ENCODE results near the gene PRODH.
A peak's percentile ranks its signal among the peaks of the same experiment; 100 is the strongest.
"Not testable (repeated sequence)": the region's sequence is repeated elsewhere in the genome, so short reads cannot be mapped to it uniquely, and the experiment has no call there.

The PRODH gene

DNA sequence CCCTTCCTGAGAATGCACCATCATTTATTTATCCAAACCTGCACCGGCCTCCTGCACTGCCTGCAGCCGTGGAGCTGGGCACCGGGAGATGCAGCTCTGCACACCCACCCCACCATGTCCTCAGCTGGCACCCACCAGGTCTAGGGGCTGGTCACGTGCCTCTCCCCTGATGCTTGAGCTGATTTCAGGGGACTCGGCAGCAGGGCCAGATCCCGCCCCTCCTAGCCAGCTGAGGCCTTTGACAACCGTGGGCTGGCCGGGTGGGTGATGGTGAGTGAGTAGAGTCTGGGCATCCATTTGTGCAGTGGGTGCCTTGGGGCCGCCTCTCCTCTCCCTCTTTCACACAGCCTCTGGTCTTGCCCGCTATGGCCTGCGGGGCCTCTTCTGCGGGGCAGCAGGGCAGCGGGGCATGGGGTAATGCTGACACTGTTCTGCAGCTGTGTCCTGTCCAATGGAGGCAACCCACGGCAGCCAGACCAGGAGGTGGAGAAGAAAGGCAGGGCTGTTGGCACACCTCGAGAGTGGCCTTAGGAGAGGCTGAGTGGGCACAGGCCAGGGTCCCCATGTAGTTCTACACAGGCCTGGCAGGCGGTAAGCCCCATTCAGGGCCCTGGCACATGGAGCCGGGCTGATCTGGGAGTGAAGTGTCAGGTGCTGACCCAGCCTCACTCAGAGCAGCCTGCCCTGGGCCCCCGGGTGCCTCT lies 38.5 kb upstream of the PRODH start:
- DNase-seq = no peak
- intact Hi-C loops (cut with DNase I; ENCODE audit: low total_unique reads) = no loop called here
- H3K9me3 ChIP-seq = no peaks in the 10 kb centered on the region

DNA sequence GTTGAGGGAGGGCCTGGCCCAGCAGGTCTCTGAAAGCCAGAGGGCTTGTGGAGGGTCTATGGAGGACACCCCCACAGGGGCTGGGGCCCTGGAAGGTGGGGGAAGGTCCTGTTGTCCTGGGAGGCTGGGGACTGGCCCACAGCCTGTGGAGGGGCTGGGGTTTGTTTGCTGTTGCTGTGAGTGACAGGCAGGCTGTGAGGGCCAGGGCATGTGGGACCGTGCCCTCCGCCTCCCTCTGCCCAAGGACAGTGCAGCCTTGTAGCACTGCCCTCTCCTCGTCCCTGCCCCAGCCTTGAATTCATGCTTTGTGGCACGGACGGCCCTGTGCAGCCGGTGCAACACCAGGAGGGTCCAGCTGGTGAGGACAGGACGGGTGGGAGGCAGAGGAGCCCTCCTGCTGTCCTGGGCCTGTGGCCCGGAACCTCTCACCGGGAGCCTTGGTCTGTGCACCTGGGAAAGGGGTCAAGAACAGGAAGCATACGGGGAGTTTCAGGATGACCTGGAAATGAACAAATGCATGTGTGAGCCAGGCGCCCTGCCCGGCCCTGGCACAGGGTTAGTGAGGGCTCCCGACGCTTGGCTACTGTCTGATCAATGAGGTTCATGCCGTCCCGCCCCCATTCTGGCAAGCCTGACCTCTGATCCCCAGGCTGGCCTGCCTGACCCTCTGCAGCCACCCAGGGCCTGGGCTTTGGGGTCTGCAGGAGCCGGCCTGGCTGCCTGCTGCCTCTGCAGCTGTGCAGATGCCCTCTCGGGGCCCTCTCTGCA lies 37.4 kb upstream of the PRODH start:
- H3K4me1 ChIP-seq = peaks cover 0 to 12% (median 6%) of the 10 kb centered on the region in 4 donors
- no peaks in the 10 kb centered on the region for H3K9me3 ChIP-seq
- DNase-seq = no peak
- TF ChIP-seq, protein P1, sequence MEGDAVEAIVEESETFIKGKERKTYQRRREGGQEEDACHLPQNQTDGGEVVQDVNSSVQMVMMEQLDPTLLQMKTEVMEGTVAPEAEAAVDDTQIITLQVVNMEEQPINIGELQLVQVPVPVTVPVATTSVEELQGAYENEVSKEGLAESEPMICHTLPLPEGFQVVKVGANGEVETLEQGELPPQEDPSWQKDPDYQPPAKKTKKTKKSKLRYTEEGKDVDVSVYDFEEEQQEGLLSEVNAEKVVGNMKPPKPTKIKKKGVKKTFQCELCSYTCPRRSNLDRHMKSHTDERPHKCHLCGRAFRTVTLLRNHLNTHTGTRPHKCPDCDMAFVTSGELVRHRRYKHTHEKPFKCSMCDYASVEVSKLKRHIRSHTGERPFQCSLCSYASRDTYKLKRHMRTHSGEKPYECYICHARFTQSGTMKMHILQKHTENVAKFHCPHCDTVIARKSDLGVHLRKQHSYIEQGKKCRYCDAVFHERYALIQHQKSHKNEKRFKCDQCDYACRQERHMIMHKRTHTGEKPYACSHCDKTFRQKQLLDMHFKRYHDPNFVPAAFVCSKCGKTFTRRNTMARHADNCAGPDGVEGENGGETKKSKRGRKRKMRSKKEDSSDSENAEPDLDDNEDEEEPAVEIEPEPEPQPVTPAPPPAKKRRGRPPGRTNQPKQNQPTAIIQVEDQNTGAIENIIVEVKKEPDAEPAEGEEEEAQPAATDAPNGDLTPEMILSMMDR (IDR thresholded peaks at IDR 0.05) = no peak
- intact Hi-C loops (cut with DNase I; ENCODE audit: low total_unique reads) = no loop called here
- H3K27ac ChIP-seq = no peak overlapping the region
- no peak overlapping the region for H3K4me3 ChIP-seq
- peaks cover 0 to 39% of the 10 kb centered on the region in 2 donors for H3K27me3 ChIP-seq
- no peaks in the 10 kb centered on the region for H3K36me3 ChIP-seq

More for the DNA sequence above, 38.5 kb upstream of the PRODH start:
- H3K27me3 ChIP-seq = peaks cover 0 to 29% of the 10 kb centered on the region in 2 donors
- no peak overlapping the region for H3K27ac ChIP-seq
- no peak overlapping the region for H3K4me3 ChIP-seq
- no peaks in the 10 kb centered on the region for H3K36me3 ChIP-seq
- TF ChIP-seq, protein P1 (IDR thresholded peaks at IDR 0.05) = no peak
- peaks cover 0 to 12% (median 6%) of the 10 kb centered on the region in 4 donors for H3K4me1 ChIP-seq

DNA sequence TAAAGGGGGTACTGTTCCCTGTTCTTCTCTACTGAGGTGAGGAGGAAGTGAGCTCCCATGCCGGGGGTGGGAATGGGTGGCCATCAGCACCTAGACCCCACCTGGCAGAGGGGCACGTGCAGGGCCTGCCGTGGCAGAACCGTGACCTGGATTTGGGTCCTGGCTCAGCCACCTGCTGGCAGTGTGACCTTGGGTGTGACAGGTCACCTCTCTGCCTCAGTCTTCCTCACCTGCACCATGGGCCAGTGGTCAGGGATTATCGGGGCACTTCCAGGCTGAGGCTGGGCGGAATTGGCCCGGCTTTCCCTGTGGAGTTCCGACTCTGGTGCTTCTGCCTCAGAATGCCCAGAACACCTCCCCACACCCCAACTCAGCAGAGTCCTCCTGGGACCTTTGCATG lies 36.5 kb upstream of the PRODH start:
- DNase-seq; intact Hi-C loops (cut with DNase I; ENCODE audit: low total_unique reads): not testable (repeated sequence)
- H3K4me1 ChIP-seq = peaks cover 0 to 12% (median 6%) of the 10 kb centered on the region in 4 donors

DNA sequence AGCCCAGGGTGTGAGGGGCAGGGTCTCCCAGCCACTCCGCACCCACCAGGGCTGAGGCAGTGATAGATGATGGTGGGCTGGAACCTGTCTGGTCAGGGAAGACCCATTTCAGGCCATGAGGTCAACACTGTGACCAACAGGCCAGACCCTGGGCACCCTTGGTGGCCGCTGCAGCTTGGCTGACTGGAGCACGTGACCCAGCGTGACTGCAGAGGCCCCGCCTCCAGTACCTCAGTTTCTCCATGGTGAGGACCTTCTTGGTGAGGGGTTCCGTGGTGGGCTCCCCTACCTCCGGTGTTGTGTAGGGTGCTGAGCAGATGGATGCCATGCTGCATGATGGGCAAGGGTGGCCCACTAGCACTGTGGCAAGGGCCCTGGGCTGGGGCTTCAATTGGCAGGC lies 35.9 kb upstream of the PRODH start:
- peaks cover 0 to 53% of the 10 kb centered on the region in 2 donors for H3K27me3 ChIP-seq
- H3K36me3 ChIP-seq; DNase-seq; H3K27ac ChIP-seq; H3K4me3 ChIP-seq; intact Hi-C loops (cut with DNase I; ENCODE audit: low total_unique reads); H3K9me3 ChIP-seq: not testable (repeated sequence)
- peaks cover 0 to 12% (median 6%) of the 10 kb centered on the region in 4 donors for H3K4me1 ChIP-seq

More for the DNA sequence above, 36.5 kb upstream of the PRODH start:
- not testable (repeated sequence) for H3K36me3 ChIP-seq, H3K27ac ChIP-seq, H3K9me3 ChIP-seq, H3K4me3 ChIP-seq
- peaks cover 0 to 47% of the 10 kb centered on the region in 2 donors for H3K27me3 ChIP-seq

DNA sequence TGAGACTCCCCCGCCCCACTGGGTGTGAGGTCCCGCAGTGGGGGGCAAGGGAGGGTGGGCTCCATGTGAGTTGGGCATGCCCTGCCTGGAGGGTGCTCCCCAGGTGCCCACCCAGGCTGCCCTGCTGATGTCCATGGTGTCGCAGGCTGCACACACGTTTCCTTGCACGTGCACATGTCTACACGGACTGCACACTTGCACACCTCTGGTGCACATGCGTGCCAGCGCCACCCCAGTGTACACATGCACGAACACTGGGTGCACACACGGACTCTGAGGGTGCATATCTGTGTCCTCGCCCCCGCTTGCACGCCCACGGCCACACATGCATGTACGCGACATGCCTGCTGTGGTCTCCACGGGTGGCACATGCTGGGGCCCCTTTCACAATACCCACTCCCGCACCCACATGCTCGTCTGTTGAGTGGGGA lies 35.2 kb upstream of the PRODH start:
- H3K27me3 ChIP-seq = peaks cover 0 to 58% of the 10 kb centered on the region in 2 donors
- H3K4me3 ChIP-seq = no peak overlapping the region
- no peak for DNase-seq
- H3K36me3 ChIP-seq = no peaks in the 10 kb centered on the region
- intact Hi-C loops (cut with DNase I; ENCODE audit: low total_unique reads) = no loop called here
- H3K4me1 ChIP-seq = peaks cover 0 to 12% (median 6%) of the 10 kb centered on the region in 4 donors
- no peaks in the 10 kb centered on the region for H3K9me3 ChIP-seq
- H3K27ac ChIP-seq = no peak overlapping the region
- TF ChIP-seq, protein P1 (IDR thresholded peaks at IDR 0.05) = no peak

DNA sequence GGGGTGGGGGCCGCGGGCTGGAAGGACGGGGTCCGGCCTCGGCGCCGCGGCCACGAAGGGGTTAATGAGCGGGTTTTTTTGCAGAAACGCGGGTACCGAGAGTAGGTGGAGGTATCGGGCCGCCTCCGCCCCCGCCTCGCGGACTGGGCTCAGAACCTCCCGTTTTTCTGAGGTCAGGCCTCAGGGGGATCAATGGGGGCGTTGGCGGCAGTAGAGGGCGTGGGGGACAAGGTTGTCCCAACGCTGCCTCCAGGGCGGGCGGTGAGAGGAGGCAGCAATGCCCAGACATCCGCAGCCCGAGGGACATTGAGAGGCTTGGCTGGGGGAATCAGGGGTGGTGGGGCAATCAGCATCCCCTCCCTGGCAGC lies 34.8 kb upstream of the PRODH start:
- intact Hi-C loops (cut with DNase I; ENCODE audit: low total_unique reads) = no loop called here
- Histone ChIP-seq H3K4me1 (peaks cover 0 to 12% (median 6%) of the 10 kb centered on the region in 4 donors), H3K4me3 (peak overlapping the region; percentile 42 to 59), H3K36me3 (no peaks in the 10 kb centered on the region), H3K27ac (no peak overlapping the region), H3K27me3 (peaks cover 0 to 62% of the 10 kb centered on the region in 2 donors), H3K9me3 (no peaks in the 10 kb centered on the region)
- TF ChIP-seq, protein P1 (IDR thresholded peaks at IDR 0.05) = no peak
- DNase-seq = no peak

Data from tibial artery (tissue), 4 donors.